Measurements from ENCODE around the gene MT1M. TPM values are rescaled to one million over a fixed set of nuclear protein-coding genes. Genes with fewer than 3 reads are reported as not detected.

The MT1M gene
- total RNA-seq, 1 experiment from 2014 or later: not detected

DNA sequence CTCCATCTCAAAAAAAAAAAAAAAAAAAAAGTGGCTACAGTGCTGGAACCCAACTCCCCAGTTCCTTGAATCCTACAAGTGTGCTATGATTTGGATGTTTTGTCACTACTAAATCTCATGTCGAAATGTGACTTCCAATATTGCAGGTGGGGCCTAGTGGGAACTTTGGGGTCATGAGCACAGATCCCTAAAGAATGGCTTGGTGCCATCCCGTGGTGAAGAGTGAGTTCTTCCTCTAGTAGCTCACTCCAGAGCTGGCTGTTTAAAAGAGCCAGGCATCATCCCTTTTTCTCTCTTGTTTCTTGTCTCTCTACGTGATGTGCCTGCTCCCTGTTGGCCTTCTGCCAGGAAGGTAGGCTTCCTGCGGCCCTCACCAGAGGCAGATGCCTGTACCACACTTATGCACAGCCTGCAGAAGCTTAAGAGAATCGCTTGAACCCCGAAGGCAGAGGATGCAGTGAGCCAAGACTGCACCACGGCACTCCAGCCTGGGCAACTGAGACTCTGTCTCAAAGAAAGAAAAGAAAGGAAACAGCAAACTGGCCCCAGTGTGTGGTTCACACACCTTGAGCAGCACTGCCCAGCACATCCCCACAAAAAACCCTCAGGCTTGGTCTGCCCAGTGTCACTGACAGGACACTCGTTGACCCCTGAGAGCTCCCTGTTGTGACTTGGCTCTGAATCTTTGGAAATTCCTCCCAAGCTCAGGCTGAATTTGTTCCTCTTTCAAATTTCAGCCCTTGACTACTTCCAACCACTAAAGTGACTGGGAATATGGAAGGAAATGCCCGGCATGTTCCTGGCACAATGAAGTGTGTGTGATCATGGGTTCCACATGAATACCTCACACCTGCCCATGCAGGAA is 3.7 kb upstream of the MT1M start:
- TF ChIP-seq, protein P1, sequence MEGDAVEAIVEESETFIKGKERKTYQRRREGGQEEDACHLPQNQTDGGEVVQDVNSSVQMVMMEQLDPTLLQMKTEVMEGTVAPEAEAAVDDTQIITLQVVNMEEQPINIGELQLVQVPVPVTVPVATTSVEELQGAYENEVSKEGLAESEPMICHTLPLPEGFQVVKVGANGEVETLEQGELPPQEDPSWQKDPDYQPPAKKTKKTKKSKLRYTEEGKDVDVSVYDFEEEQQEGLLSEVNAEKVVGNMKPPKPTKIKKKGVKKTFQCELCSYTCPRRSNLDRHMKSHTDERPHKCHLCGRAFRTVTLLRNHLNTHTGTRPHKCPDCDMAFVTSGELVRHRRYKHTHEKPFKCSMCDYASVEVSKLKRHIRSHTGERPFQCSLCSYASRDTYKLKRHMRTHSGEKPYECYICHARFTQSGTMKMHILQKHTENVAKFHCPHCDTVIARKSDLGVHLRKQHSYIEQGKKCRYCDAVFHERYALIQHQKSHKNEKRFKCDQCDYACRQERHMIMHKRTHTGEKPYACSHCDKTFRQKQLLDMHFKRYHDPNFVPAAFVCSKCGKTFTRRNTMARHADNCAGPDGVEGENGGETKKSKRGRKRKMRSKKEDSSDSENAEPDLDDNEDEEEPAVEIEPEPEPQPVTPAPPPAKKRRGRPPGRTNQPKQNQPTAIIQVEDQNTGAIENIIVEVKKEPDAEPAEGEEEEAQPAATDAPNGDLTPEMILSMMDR (IDR thresholded peaks at IDR 0.05; ENCODE audit: unreplicated experiment): no peak
- DNase-seq: no peak
- intact Hi-C loops (cut with micrococcal nuclease; ENCODE audit: unreplicated experiment): no loop called here
- Mint-ChIP-seq H3K4me3 (ENCODE audit: low read depth, unreplicated experiment) (no peak overlapping the region), H3K4me1 (ENCODE audit: low read depth, unreplicated experiment) (peaks cover 31% of the 10 kb centered on the region), H3K27me3 (ENCODE audit: unreplicated experiment) (peaks cover 73% of the 10 kb centered on the region), H3K36me3 (ENCODE audit: insufficient read depth, unreplicated experiment) (peaks cover 15% of the 10 kb centered on the region), H3K9me3 (ENCODE audit: low read depth, unreplicated experiment) (no peaks in the 10 kb centered on the region), H3K27ac (ENCODE audit: unreplicated experiment) (no peak overlapping the region)
- BruUV-seq (replicated peaks): no TSS peak
- CTCF ChIA-PET: no interaction called here

DNA sequence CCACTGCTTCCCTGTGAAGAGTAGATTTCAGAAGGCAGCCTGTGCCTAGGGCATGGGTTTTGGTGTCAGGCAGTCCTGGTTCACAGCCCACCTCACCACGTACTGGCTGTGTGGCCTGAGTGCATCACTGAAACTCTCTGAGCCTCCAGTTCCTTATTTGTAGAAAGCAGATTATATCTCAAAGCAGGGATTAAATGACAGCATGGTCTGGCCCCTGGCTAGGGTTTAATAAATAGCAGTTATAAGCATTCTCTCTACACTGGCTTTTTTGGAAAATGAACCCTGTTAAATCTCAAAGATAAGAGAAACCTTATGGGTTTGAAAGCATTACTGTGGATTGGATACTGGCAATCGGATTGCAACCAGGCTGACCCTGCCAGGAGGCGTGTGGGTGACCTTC is 2.9 kb upstream of the MT1M start:
- H3K27me3 Mint-ChIP-seq (ENCODE audit: unreplicated experiment): peaks cover 76% of the 10 kb centered on the region
- BruUV-seq (replicated peaks): no TSS peak
- CTCF ChIA-PET: interaction anchor here (1.2 to 1.3 kb wide), 3 partner anchors 24 to 29 kb away, joined by 3 to 4 read pairs (median 3); no protein-coding TSS in a partner anchor
- DNase-seq: no peak
- no peak overlapping the region for H3K4me3 Mint-ChIP-seq (ENCODE audit: low read depth, unreplicated experiment)
- H3K9me3 Mint-ChIP-seq (ENCODE audit: low read depth, unreplicated experiment): no peaks in the 10 kb centered on the region
- H3K36me3 Mint-ChIP-seq (ENCODE audit: insufficient read depth, unreplicated experiment): peaks cover 15% of the 10 kb centered on the region
- TF ChIP-seq, protein P1 (IDR thresholded peaks at IDR 0.05; ENCODE audit: unreplicated experiment): no peak
- H3K4me1 Mint-ChIP-seq (ENCODE audit: low read depth, unreplicated experiment): peaks cover 31% of the 10 kb centered on the region
- no peak overlapping the region for H3K27ac Mint-ChIP-seq (ENCODE audit: unreplicated experiment)
- intact Hi-C loops (cut with micrococcal nuclease; ENCODE audit: unreplicated experiment): no loop called here

GRCh38 chr16:56630134-56630533 is 2.3 kb upstream of the MT1M start:
- TF ChIP-seq, protein P1 (IDR thresholded peaks at IDR 0.05; ENCODE audit: unreplicated experiment): no peak
- CTCF ChIA-PET: interaction anchor here (0.8 to 1.3 kb wide), 4 partner anchors 24 to 91 kb away, joined by 3 to 4 read pairs (median 3); no protein-coding TSS in a partner anchor
- no TSS peak for BruUV-seq (replicated peaks)
- Mint-ChIP-seq H3K4me1 (ENCODE audit: low read depth, unreplicated experiment) (peaks cover 26% of the 10 kb centered on the region), H3K4me3 (ENCODE audit: low read depth, unreplicated experiment) (no peak overlapping the region), H3K36me3 (ENCODE audit: insufficient read depth, unreplicated experiment) (peaks cover 10% of the 10 kb centered on the region), H3K27me3 (ENCODE audit: unreplicated experiment) (peaks cover 76% of the 10 kb centered on the region), H3K27ac (ENCODE audit: unreplicated experiment) (no peak overlapping the region), H3K9me3 (ENCODE audit: low read depth, unreplicated experiment) (no peaks in the 10 kb centered on the region)
- intact Hi-C loops (cut with micrococcal nuclease; ENCODE audit: unreplicated experiment): no loop called here
- no peak for DNase-seq

GRCh38 chr16:56631197-56631596 is 1.3 kb upstream of the MT1M start:
- TF ChIP-seq, protein P1 (IDR thresholded peaks at IDR 0.05; ENCODE audit: unreplicated experiment): no peak
- CTCF ChIA-PET: interaction anchor here (0.6 kb wide), 1 partner anchor 26 kb away, joined by 3 read pairs; no protein-coding TSS in a partner anchor
- Mint-ChIP-seq H3K36me3 (ENCODE audit: insufficient read depth, unreplicated experiment) (peaks cover 7% of the 10 kb centered on the region), H3K9me3 (ENCODE audit: low read depth, unreplicated experiment) (no peaks in the 10 kb centered on the region), H3K4me1 (ENCODE audit: low read depth, unreplicated experiment) (peaks cover 16% of the 10 kb centered on the region), H3K27me3 (ENCODE audit: unreplicated experiment) (peaks cover 76% of the 10 kb centered on the region), H3K4me3 (ENCODE audit: low read depth, unreplicated experiment) (peak overlapping the region; percentile 68), H3K27ac (ENCODE audit: unreplicated experiment) (no peak overlapping the region)
- no TSS peak for BruUV-seq (replicated peaks)
- intact Hi-C loops (cut with micrococcal nuclease; ENCODE audit: unreplicated experiment): no loop called here
- DNase-seq: no peak

Measured in Calu3 (cell line).